ENCODE results near the gene HELT. TPM values are rescaled to one million over a fixed set of nuclear protein-coding genes. Genes with fewer than 3 reads are reported as not detected.
"Not testable (repeated sequence)": the region's sequence is repeated elsewhere in the genome, so short reads cannot be mapped to it uniquely, and the experiment has no call there.

HELT gene
- total RNA-seq, 2 donors from 2014 or later: not detected

GRCh38 chr4:184994010-184994622 is 24.2 kb upstream of the HELT start:
- Histone ChIP-seq H3K4me1 (no peaks in the 10 kb centered on the region), H3K9ac (ENCODE audit: low read depth in 2 of 2, low read length in 2 of 2) (no peak overlapping the region), H3K36me3 (no peaks in the 10 kb centered on the region), H3K27me3 (no peaks in the 10 kb centered on the region), H3K27ac (no peak overlapping the region), H3K9me3 (no peaks in the 10 kb centered on the region), H3K4me3 (no peak overlapping the region)
- TF ChIP-seq CTCF (IDR thresholded peaks at IDR 0.05): no peak
- intact Hi-C loops (cut with DNase I): no loop called here
- no peak for DNase-seq

GRCh38 chr4:184994623-184995010 is 23.7 kb upstream of the HELT start:
- no peaks in the 10 kb centered on the region for H3K9me3 ChIP-seq
- intact Hi-C loops (cut with DNase I): no loop called here
- H3K27me3 ChIP-seq: no peaks in the 10 kb centered on the region

GRCh38 chr4:184997656-184998055 is 20.6 kb upstream of the HELT start:
- H3K9ac ChIP-seq (ENCODE audit: low read depth in 2 of 2, low read length in 2 of 2); intact Hi-C loops (cut with DNase I); H3K4me3 ChIP-seq: not testable (repeated sequence)

More at GRCh38 chr4:184994623-184995010, 23.7 kb upstream of the HELT start:
- H3K36me3 ChIP-seq: no peaks in the 10 kb centered on the region
- DNase-seq: no peak
- H3K9ac ChIP-seq (ENCODE audit: low read depth in 2 of 2, low read length in 2 of 2): no peak overlapping the region
- H3K27ac ChIP-seq: no peak overlapping the region
- no peak for TF ChIP-seq CTCF (IDR thresholded peaks at IDR 0.05)
- no peaks in the 10 kb centered on the region for H3K4me1 ChIP-seq
- no peak overlapping the region for H3K4me3 ChIP-seq

GRCh38 chr4:185002784-185003183 is 15.5 kb upstream of the HELT start:
- DNase-seq: no peak
- intact Hi-C loops (cut with DNase I): no loop called here
- no peaks in the 10 kb centered on the region for H3K9me3 ChIP-seq
- no peak overlapping the region for H3K27ac ChIP-seq
- H3K36me3 ChIP-seq: no peaks in the 10 kb centered on the region
- peaks cover 8% of the 10 kb centered on the region for H3K4me1 ChIP-seq
- no peak for TF ChIP-seq CTCF (IDR thresholded peaks at IDR 0.05)
- no peak overlapping the region for H3K4me3 ChIP-seq
- H3K9ac ChIP-seq (ENCODE audit: low read depth in 2 of 2, low read length in 2 of 2): no peak overlapping the region
- no peaks in the 10 kb centered on the region for H3K27me3 ChIP-seq

More at GRCh38 chr4:184997656-184998055, 20.6 kb upstream of the HELT start:
- not testable (repeated sequence) for H3K27me3 ChIP-seq, DNase-seq, H3K4me1 ChIP-seq, H3K27ac ChIP-seq, H3K9me3 ChIP-seq, H3K36me3 ChIP-seq

GRCh38 chr4:185003596-185004351 is 14.5 kb upstream of the HELT start:
- Histone ChIP-seq H3K4me1 (peaks cover 8% of the 10 kb centered on the region), H3K9ac (ENCODE audit: low read depth in 2 of 2, low read length in 2 of 2) (no peak overlapping the region), H3K4me3 (no peak overlapping the region), H3K27me3 (no peaks in the 10 kb centered on the region), H3K36me3 (no peaks in the 10 kb centered on the region), H3K9me3 (no peaks in the 10 kb centered on the region), H3K27ac (no peak overlapping the region)
- no peak for DNase-seq
- intact Hi-C loops (cut with DNase I): no loop called here
- TF ChIP-seq CTCF (IDR thresholded peaks at IDR 0.05): no peak
